Gastroesophageal sphincter (tissue), 3 donors: ENCODE results near the gene RAP1A.

ENCODE experiments used
- CTCF ChIP-seq, 4 experiments: fragments of 200-600 bp in 2 of 4; fragments of 450-650 bp in 2 of 4; sonication (generic) in 1 of 4; IDR thresholded peaks; one replicate each; pipeline ENCODE4 v1.5.1; 2017 to 2019; ENCODE audit warnings: antibody characterized with exemption in 4 of 4, mild to moderate bottlenecking in 2 of 4, moderate library complexity in 2 of 4
- EP300 ChIP-seq: sonication (generic); formaldehyde crosslinking; IDR thresholded peaks from one replicate; pipeline ENCODE4 v1.6.1; 2017; ENCODE audit warnings: antibody characterized with exemption, mild to moderate bottlenecking
- POLR2A ChIP-seq, 2 donors: fragments of 450-650 bp; IDR thresholded peaks; one replicate each; pipeline ENCODE4 v1.6.1; 2017; ENCODE audit warnings: antibody characterized with exemption in 2 of 2, mild to moderate bottlenecking in 2 of 2, moderate library complexity in 1 of 2
- POLR2AphosphoS5 ChIP-seq: sonication (generic); formaldehyde crosslinking; IDR thresholded peaks from one replicate; pipeline ENCODE4 v1.6.1; 2017; ENCODE audit warnings: antibody characterized with exemption

- TF ChIP-seq CTCF (IDR thresholded peaks at IDR 0.05) (no peak), POLR2AphosphoS5 (no peak), POLR2A (IDR thresholded peaks at IDR 0.05) (no peak), EP300 (no peak)
Measured at GRCh38 chr1:111649648-111650047, 30.1 kb downstream of the RAP1A start.
